ENCODE measurements around the gene TM2D1. TPM values are rescaled to one million over a fixed set of nuclear protein-coding genes. Genes with fewer than 3 reads are reported as not detected.

Gene TM2D1
- total and polyA plus RNA-seq, 5 donors from 2014 or later = 26.9 to 53.9 (median 50.5) TPM

- no peaks in the 10 kb centered on the region for H3K36me3 Mint-ChIP-seq
- peaks cover 14 to 19% (median 14%) of the 10 kb centered on the region in 4 donors for H3K4me1 Mint-ChIP-seq
- no peaks in the 10 kb centered on the region for H3K9me3 ChIP-seq (ENCODE audit: control insufficient read depth in 2 of 2, low read length in 2 of 2)
- DNase-seq (no peak), ATAC-seq (ENCODE audit: low read depth in 2 of 2) (no peak)
- H3K4me1 ChIP-seq (ENCODE audit: control insufficient read depth, insufficient read depth, low read length, poor library complexity, severe bottlenecking) = no peaks in the 10 kb centered on the region
- no peaks in the 10 kb centered on the region for H3K36me3 ChIP-seq (ENCODE audit: control insufficient read depth, insufficient read depth, low read length)
- peak overlapping the region in 1 of 3 donors; percentile 56 for H3K27ac Mint-ChIP-seq
- H3K27ac ChIP-seq (ENCODE audit: insufficient read depth, low read length, poor library complexity, severe bottlenecking) = no peak overlapping the region
- no peaks in the 10 kb centered on the region for H3K9me3 Mint-ChIP-seq
- no peaks in the 10 kb centered on the region for H3K27me3 Mint-ChIP-seq
- H3K27me3 ChIP-seq (ENCODE audit: control insufficient read depth, insufficient read depth, low read length) = no peaks in the 10 kb centered on the region
- no peak overlapping the region for H3K4me3 ChIP-seq (ENCODE audit: low read depth, low read length)
- no peak overlapping the region for H3K4me3 Mint-ChIP-seq
Observed at GRCh38 chr1:61749574-61749973, 24.6 kb upstream of the TM2D1 start.

- no peaks in the 10 kb centered on the region for H3K4me1 ChIP-seq (ENCODE audit: control insufficient read depth, insufficient read depth, low read length, poor library complexity, severe bottlenecking)
- H3K9me3 Mint-ChIP-seq = no peaks in the 10 kb centered on the region
- no peak for ATAC-seq (ENCODE audit: low read depth in 2 of 2)
- H3K36me3 Mint-ChIP-seq = no peaks in the 10 kb centered on the region
- H3K4me3 ChIP-seq (ENCODE audit: low read depth, low read length) = no peak overlapping the region
- H3K27me3 ChIP-seq (ENCODE audit: control insufficient read depth, insufficient read depth, low read length) = no peaks in the 10 kb centered on the region
- no peak for DNase-seq
- H3K4me1 Mint-ChIP-seq = peaks cover 14 to 21% (median 19%) of the 10 kb centered on the region in 4 donors
- H3K4me3 Mint-ChIP-seq = no peak overlapping the region
- no peaks in the 10 kb centered on the region for H3K9me3 ChIP-seq (ENCODE audit: control insufficient read depth in 2 of 2, low read length in 2 of 2)
- H3K36me3 ChIP-seq (ENCODE audit: control insufficient read depth, insufficient read depth, low read length) = no peaks in the 10 kb centered on the region
- H3K27ac Mint-ChIP-seq = no peak overlapping the region
- H3K27ac ChIP-seq (ENCODE audit: insufficient read depth, low read length, poor library complexity, severe bottlenecking) = no peak overlapping the region
- H3K27me3 Mint-ChIP-seq = no peaks in the 10 kb centered on the region
Observed at GRCh38 chr1:61748566-61748965, 23.6 kb upstream of the TM2D1 start.

GRCh38 chr1:61746813-61747212 is 21.9 kb upstream of the TM2D1 start:
- Histone ChIP-seq H3K4me3 (ENCODE audit: low read depth, low read length) (no peak overlapping the region), H3K27ac (ENCODE audit: insufficient read depth, low read length, poor library complexity, severe bottlenecking) (no peak overlapping the region), H3K36me3 (ENCODE audit: control insufficient read depth, insufficient read depth, low read length) (no peaks in the 10 kb centered on the region), H3K4me1 (ENCODE audit: control insufficient read depth, insufficient read depth, low read length, poor library complexity, severe bottlenecking) (peaks cover 12% of the 10 kb centered on the region), H3K27me3 (ENCODE audit: control insufficient read depth, insufficient read depth, low read length) (no peaks in the 10 kb centered on the region), H3K9me3 (ENCODE audit: control insufficient read depth in 2 of 2, low read length in 2 of 2) (no peaks in the 10 kb centered on the region)
- DNase-seq (no peak), ATAC-seq (ENCODE audit: low read depth in 2 of 2) (no peak)
- peaks cover 15 to 30% (median 24%) of the 10 kb centered on the region in 4 donors for H3K4me1 Mint-ChIP-seq
- peak overlapping the region in 1 of 3 donors; percentile 24 for H3K27ac Mint-ChIP-seq
- H3K4me3 Mint-ChIP-seq = no peak overlapping the region
- H3K27me3 Mint-ChIP-seq = no peaks in the 10 kb centered on the region
- no peaks in the 10 kb centered on the region for H3K36me3 Mint-ChIP-seq
- H3K9me3 Mint-ChIP-seq = no peaks in the 10 kb centered on the region

- no peak for DNase-seq
Observed at GRCh38 chr1:61743716-61744580, 19.0 kb upstream of the TM2D1 start.

GRCh38 chr1:61743431-61743705 is 18.4 kb upstream of the TM2D1 start:
- peaks cover 19 to 36% (median 30%) of the 10 kb centered on the region in 4 donors for H3K4me1 Mint-ChIP-seq
- peak overlapping the region; percentile 24 for H3K4me3 ChIP-seq (ENCODE audit: low read depth, low read length)
- ATAC-seq (ENCODE audit: low read depth in 2 of 2) = no peak

More at GRCh38 chr1:61743716-61744580, 19.0 kb upstream of the TM2D1 start:
- H3K9me3 ChIP-seq (ENCODE audit: control insufficient read depth in 2 of 2, low read length in 2 of 2) = no peaks in the 10 kb centered on the region
- H3K27me3 Mint-ChIP-seq = no peaks in the 10 kb centered on the region
- H3K4me1 ChIP-seq (ENCODE audit: control insufficient read depth, insufficient read depth, low read length, poor library complexity, severe bottlenecking) = peaks cover 18% of the 10 kb centered on the region
- no peaks in the 10 kb centered on the region for H3K36me3 Mint-ChIP-seq
- peak overlapping the region; percentile 8 for H3K27ac ChIP-seq (ENCODE audit: insufficient read depth, low read length, poor library complexity, severe bottlenecking)
- H3K27me3 ChIP-seq (ENCODE audit: control insufficient read depth, insufficient read depth, low read length) = no peaks in the 10 kb centered on the region
- no peaks in the 10 kb centered on the region for H3K9me3 Mint-ChIP-seq
- H3K36me3 ChIP-seq (ENCODE audit: control insufficient read depth, insufficient read depth, low read length) = no peaks in the 10 kb centered on the region
- peaks cover 22 to 37% (median 32%) of the 10 kb centered on the region in 4 donors for H3K4me1 Mint-ChIP-seq
- H3K4me3 ChIP-seq (ENCODE audit: low read depth, low read length) = no peak overlapping the region
- no peak for ATAC-seq (ENCODE audit: low read depth in 2 of 2)
- H3K27ac Mint-ChIP-seq = peak overlapping the region; percentile 32 to 81 (median 56)
- peak overlapping the region; percentile 76 to 97 (median 87) for H3K4me3 Mint-ChIP-seq

GRCh38 chr1:61742620-61743430 is 17.9 kb upstream of the TM2D1 start:
- no peak for DNase-seq
- H3K27ac ChIP-seq (ENCODE audit: insufficient read depth, low read length, poor library complexity, severe bottlenecking) = peak overlapping the region; percentile 76
- Mint-ChIP-seq H3K4me1 (peaks cover 18 to 36% (median 29%) of the 10 kb centered on the region in 4 donors), H3K9me3 (no peaks in the 10 kb centered on the region), H3K4me3 (peak overlapping the region; percentile 76 to 97 (median 87)), H3K27ac (peak overlapping the region; percentile 31 to 88 (median 81)), H3K27me3 (no peaks in the 10 kb centered on the region), H3K36me3 (no peaks in the 10 kb centered on the region)
- no peak for ATAC-seq (ENCODE audit: low read depth in 2 of 2)
- peak overlapping the region; percentile 24 for H3K4me3 ChIP-seq (ENCODE audit: low read depth, low read length)
- H3K4me1 ChIP-seq (ENCODE audit: control insufficient read depth, insufficient read depth, low read length, poor library complexity, severe bottlenecking) = peaks cover 18% of the 10 kb centered on the region
- no peaks in the 10 kb centered on the region for H3K9me3 ChIP-seq (ENCODE audit: control insufficient read depth in 2 of 2, low read length in 2 of 2)
- no peaks in the 10 kb centered on the region for H3K36me3 ChIP-seq (ENCODE audit: control insufficient read depth, insufficient read depth, low read length)
- no peaks in the 10 kb centered on the region for H3K27me3 ChIP-seq (ENCODE audit: control insufficient read depth, insufficient read depth, low read length)

More at GRCh38 chr1:61743431-61743705, 18.4 kb upstream of the TM2D1 start:
- Histone ChIP-seq H3K27ac (ENCODE audit: insufficient read depth, low read length, poor library complexity, severe bottlenecking) (no peak overlapping the region), H3K4me1 (ENCODE audit: control insufficient read depth, insufficient read depth, low read length, poor library complexity, severe bottlenecking) (peaks cover 18% of the 10 kb centered on the region), H3K27me3 (ENCODE audit: control insufficient read depth, insufficient read depth, low read length) (no peaks in the 10 kb centered on the region), H3K36me3 (ENCODE audit: control insufficient read depth, insufficient read depth, low read length) (no peaks in the 10 kb centered on the region), H3K9me3 (ENCODE audit: control insufficient read depth in 2 of 2, low read length in 2 of 2) (no peaks in the 10 kb centered on the region)
- Mint-ChIP-seq H3K27me3 (no peaks in the 10 kb centered on the region), H3K9me3 (no peaks in the 10 kb centered on the region), H3K4me3 (peak overlapping the region; percentile 76 to 97 (median 87)), H3K36me3 (no peaks in the 10 kb centered on the region), H3K27ac (peak overlapping the region; percentile 31 to 88 (median 81))
- DNase-seq = no peak

GRCh38 chr1:61741711-61742619 is 17.0 kb upstream of the TM2D1 start, which contains the start of gene PATJ:
Gene PATJ (plus strand): TSS chr1:61742480. CDS start chr1:61762893, 20,413 bp downstream.
- no peaks in the 10 kb centered on the region for H3K27me3 Mint-ChIP-seq
- peak; percentile 64 to 74 (median 65) for DNase-seq

More at GRCh38 chr1:61741711-61742619, 17.0 kb upstream of the TM2D1 start, which contains the start of gene PATJ:
- peak within 1 kb of the TSS; percentile 76 for H3K27ac ChIP-seq (ENCODE audit: insufficient read depth, low read length, poor library complexity, severe bottlenecking)
- peak within 1 kb of the TSS; percentile 94 to 97 (median 96) for H3K4me3 Mint-ChIP-seq
- no peaks in the 10 kb centered on the region for H3K36me3 ChIP-seq (ENCODE audit: control insufficient read depth, insufficient read depth, low read length)
- H3K9me3 ChIP-seq (ENCODE audit: control insufficient read depth in 2 of 2, low read length in 2 of 2) = no peaks in the 10 kb centered on the region
- H3K36me3 Mint-ChIP-seq = no peaks in the 10 kb centered on the region
- peaks cover 18% of the 10 kb centered on the region for H3K4me1 ChIP-seq (ENCODE audit: control insufficient read depth, insufficient read depth, low read length, poor library complexity, severe bottlenecking)
- H3K27ac Mint-ChIP-seq = peak within 1 kb of the TSS; percentile 88 to 97 (median 94)
- no peaks in the 10 kb centered on the region for H3K27me3 ChIP-seq (ENCODE audit: control insufficient read depth, insufficient read depth, low read length)
- H3K9me3 Mint-ChIP-seq = no peaks in the 10 kb centered on the region
- H3K4me3 ChIP-seq (ENCODE audit: low read depth, low read length) = peak within 1 kb of the TSS; percentile 88
- ATAC-seq (ENCODE audit: low read depth in 2 of 2) = peak; percentile 88 to 95
- peaks cover 14 to 32% (median 27%) of the 10 kb centered on the region in 4 donors for H3K4me1 Mint-ChIP-seq
